HG03139 (cell line): ENCODE results near the gene PGS1.
A peak's percentile ranks its signal among the peaks of the same experiment; 100 is the strongest.
"Not testable (repeated sequence)": the region's sequence is repeated elsewhere in the genome, so short reads cannot be mapped to it uniquely, and the experiment has no call there.

Source experiments
- ATAC-seq: cut with Tn5 transposase; IDR thresholded peaks from one replicate; pipeline ENCODE4 v1.9.1; 2021; ENCODE audit not compliant: unreplicated experiment

Gene PGS1

DNA sequence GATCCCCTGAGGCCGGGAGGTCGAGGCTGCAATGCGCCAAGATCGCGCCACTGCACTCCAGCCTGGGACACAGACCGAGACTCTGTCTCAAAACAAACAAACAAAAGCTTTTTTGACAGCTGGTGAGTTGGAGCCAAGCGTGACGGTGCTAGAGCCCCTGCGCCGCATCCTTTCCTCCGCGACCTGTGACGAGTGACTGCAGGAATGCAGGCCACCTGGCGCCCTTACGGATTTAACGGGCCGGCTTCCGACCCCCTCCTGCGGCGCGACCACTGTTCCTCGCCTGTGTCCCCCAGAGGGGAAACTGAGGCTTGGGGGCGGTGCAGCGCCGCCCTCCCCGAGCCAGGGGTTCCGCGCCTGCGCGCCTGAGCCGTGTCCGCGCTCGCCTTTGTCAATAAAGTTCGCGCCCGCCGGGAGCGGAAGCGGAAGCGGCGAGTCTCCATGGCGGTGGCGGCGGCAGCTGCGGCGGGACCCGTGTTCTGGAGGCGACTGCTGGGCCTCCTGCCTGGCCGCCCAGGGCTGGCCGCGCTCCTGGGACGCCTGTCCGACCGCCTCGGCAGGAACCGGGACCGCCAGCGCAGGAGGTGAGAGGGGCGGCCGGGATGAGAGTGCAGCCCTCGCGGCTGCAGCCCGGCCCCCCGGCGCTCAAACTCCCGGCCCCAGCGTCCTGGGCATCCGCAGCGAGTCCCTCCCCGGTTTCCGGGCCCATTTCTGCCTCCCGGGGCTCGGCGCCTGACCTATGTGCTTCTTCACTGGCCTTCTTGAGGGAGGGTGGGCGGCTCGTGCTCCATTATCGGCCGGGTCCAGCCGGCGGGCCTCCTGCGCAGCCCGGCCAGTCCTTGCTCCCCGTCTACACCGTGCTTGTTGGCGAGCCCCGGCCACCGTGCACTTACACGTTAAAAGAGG is at the start of gene PGS1:
Gene PGS1, plus strand, starts transcription at position 425 of the 906 bp plus-strand sequence. Its CDS starts 17 bp downstream, at position 442.
- ATAC-seq, result peak; percentile 57

DNA sequence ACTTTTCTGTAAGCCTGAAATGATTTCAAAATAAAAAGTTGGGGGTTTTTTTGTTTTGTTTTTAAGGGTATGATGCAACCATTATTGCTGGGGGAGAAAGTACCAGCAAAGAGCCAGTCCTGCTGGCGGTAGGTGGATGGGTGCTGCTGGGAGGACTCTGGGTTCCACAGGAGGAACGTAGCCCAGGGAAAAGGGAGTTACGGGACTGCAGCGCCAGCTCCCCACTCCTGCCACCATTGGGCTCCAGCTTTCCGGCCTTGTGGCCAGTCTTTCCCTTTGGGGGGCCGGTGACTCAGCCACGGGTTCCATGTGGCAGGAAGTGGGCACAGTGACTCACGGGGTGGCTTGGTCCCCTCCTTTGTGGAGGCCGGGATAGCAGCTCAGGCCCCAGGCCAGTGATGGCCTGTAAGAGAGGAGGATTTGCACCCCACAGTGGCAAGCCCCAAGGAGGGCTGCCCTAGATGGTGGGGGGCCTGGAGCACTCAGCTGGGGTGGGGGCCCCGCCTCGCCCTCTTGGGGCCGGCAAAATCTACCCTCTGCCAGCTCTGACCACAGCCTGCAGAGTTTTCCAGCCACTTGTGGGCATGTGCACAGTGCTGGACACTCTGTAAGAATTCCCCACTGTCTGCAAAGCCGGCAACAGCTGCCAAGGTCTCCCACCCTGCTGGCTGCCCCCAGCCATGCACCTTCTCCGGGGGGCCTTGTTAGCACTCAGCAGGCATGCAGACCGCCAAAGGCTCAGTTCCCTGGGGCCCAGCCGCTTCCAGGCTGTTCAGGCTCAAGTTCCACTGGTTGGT is 49.0 kb upstream of the PGS1 start:
- ATAC-seq, result no peak

- no peak for ATAC-seq
Measured at GRCh38 chr17:78330570-78331224, 47.8 kb upstream of the PGS1 start.

DNA sequence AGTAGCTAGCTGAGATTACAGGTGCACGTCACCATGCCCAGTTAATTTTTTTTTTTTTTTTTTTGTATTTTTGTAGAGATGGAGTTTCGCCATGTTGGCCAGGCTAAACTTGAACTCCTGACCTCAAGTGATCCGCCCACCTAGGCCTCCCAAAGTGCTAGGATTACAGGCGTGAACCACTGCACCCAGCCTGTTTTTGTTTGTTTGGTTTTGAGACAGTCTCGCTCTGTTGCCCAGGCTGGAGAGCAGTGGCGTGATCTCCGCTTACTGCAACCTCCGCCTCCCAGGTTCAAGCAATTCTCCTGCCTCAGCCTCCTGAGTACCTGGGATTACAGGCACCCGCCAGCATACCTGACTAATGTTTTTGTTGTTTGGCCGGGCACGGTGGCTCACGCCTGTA is 47.1 kb upstream of the PGS1 start:
- ATAC-seq, result not testable (repeated sequence)

- ATAC-seq, result no peak
Measured at GRCh38 chr17:78332991-78333390, 45.5 kb upstream of the PGS1 start.

DNA sequence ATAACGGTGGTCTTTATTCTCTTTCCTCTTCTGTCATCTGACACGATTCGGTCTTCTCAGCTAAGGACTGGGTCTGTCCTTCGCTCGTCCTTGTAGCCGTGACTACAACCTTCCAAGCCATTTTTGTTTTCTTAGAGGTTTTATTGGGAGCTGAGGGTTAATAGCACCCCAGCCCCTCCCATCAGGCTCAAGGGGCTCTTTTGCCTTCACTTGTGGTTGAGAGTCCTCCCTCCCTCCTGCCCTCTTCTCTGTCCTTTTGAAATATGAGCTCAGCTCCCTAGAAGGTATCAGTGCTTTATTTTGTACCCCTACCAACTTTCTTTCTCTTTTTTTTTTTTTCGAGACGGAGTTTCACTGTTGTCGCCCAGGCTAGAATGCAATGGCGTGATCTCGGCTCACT is 43.2 kb upstream of the PGS1 start:
- ATAC-seq, result no peak

DNA sequence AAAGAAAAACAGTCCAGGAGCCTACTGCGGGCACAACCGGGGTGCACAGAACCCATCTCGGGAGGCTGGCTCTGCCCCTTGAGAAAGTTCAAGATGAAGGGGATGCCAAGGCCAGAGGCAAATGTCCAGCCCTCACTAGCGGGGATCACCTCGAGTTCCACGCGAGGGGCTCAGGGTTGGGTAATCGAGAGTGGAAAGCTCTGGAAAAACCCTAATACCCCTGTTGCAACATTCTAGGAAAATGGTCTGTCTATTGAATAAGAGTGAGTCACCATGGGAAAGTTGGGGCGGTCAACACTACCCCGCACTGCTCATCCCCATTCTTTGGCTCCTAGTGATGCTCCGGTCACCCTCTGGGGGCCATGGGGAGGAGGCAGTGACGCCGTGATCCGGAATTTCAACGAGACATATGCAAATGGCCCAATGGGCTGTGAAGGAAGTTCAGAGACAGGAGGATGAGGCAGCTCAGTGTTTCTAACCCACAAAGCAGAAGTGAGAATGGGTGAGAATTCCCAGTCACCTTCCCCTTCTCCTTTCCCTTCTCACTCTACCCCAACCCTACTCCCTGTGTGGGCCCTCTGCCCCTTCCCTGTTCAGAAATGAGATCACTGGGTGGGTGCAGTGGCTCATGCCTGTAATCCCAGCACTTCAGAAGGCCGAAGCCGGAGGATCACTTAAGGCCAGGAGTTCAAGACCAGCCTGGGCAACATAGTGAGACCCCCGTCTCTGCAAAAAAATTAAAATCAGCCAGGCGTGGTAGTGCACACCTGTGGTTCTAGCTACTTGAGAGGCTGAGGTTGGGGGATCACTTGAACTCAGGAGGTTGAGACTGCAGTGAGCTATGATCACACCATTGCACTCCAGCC is 41.0 kb upstream of the PGS1 start:
- ATAC-seq, result no peak

GRCh38 chr17:78338486-78339259 is 39.8 kb upstream of the PGS1 start:
- ATAC-seq, result no peak

DNA sequence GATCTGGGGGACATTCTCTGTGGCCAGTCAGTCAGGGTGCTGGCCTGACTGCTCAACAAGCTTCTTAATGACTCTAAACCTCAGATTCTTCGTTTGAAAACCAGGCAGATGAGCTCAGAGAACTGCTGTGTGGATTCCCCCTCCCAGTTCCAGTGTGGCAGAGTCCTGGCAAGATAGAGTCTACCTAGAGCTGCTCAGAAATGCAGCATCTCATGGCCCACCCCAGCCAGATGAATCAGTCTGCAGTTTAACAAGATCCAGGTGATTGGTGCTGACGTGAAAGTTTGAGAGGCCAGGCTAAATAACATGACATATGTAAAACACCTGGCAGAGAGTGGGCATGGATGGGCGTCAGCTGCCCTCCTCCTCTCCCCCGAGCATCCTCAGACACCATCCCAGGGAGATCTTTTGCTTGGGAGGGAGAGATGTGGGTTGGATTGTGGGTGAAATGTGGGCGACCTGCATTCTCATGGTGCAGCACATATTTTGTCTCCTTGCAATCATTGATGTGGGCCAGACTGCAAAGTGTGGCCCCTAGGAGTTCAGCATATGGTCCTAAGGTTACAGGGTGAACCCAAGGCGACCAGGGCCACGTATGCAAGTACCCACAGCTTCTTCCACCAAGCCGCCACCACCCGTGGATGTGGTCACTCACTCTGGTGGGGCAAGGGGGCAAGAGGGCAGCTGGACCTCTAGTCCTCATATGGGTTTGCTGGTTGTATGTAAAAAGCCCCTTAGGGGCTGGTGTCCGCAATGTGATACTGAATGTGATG is 38.1 kb upstream of the PGS1 start:
- ATAC-seq, result no peak

DNA sequence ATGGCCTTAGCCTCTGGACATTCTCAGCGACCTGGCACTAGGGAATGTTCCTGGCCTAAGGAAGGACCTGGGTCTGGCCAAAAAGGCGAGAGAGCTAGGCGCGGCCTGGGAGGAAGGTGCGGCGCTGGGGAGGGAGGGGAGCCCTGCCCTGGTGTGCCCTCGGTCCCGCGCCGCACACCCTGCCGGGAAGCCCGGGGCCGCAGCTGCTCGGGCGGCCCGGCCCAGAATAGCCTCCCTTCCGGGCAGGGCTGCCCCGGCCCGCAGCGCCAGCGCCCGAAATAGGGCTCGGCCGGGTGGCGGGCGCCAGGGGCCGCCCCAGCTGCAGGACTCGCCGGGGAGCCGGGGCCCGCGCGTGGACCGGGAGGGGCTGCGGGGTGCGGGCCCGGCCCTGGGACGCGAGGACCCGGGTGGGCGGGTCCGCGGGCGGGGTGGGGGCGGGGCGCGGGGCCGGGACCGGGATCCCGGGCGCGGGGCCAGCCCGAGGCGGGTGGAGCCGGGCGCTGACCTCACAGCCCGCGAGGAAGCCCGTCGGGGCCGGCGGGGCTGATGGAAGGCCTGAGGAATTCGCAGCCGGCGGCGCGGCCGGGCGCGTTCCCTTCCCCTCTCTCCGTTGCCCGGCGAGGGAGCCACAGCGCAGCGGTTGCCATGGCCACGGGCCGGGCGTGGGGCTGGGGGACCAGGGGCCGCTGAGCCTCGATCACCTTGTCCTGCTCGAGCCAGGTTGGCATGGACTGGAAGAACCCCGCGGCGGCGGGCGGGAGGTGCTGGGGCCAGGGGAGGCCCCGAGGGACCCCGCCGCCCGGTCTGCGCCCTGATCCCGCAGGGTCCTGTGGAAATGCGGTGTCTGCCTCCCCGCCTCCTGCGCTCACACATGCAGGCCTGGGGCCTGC is 36.6 kb upstream of the PGS1 start:
- no peak for ATAC-seq

DNA sequence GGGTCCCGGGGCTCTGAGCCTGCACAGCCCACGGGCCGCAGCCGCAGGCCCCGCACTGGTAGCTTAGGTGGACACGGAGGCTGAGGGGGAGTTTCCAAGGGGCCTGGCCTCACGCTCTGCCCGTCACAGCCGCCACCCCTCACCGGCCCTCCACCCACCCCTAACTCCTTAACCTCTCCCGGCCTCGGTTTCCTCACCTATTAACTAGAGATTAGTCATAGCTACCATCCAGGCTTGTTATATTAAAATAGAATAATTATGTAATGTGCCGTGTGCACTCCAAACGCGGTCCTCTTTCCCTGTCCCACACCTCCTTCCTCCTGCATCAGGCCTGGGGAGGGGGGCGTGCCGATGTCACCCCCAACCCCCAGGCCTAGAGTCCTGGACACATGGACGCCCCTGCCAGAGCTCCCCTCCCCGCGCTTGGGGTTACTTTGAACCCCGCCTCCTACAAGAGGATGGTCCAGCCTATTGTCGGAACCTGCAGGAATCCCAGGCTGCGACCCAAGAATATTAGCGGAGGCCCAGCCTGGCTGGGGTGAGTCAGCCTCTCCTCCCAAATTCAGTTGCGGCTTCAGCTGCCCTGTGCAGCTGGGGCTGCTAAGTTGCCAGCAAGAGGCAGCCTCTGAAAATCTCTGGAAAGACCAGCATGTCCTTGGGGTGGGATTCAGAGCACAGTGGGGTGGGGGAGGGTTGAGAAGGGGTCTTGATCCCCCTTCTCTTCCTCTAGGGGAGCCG is 35.8 kb upstream of the PGS1 start:
- ATAC-seq, result no peak

GRCh38 chr17:78343187-78343542 is 35.3 kb upstream of the PGS1 start:
- ATAC-seq, result no peak

DNA sequence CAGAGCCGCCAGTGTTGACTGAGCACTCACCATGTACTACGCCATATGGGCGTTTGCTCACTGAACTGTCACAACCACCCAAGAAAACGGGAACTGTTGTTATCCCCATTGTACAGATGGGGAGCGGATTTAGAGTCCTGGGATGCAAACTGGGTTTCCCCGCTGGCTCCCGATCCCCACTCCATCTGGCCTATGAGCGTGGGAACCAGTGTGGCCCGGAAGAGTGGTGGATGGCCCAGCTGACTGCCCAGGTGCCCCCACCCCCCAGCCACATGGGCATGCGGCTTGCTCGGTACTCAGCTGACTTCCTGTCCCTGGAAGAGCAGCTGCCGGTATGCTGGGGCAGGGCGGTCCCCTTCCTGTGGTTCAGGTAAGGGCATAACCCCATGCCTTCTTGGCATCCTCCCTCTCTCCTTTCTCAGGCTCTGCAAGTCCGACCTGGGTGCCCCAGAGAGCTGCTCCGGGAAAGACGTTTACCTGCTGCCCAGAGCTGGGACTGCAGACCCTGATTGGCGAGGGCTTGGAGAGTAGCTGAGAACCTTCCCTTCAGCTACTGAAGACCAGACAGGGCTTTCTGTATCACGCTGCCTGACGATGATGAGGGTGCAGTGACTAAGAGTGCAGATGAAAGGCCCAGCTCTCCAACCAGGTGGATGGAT is 34.8 kb upstream of the PGS1 start:
- no peak for ATAC-seq

GRCh38 chr17:78344666-78345065 is 33.8 kb upstream of the PGS1 start:
- no peak for ATAC-seq

DNA sequence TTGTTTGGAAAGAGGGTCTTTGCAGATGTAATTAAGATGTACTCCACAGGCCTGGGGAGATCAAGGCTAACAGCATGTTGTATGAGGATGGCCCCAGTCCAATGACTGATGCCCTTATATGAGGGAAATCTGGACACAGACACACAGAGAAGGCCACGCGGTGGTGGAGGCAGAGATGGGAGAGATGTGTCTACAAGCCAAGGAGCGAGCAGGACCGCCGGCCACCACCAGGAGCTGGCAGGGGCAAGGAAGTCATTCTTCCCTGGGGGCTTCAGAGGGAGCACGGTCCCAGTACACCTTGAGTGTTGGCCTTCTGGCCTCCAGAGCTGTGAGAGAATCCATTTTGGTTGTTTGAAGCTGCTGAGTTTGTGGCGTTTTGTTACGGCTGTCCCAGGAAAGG is 33.3 kb upstream of the PGS1 start:
- no peak for ATAC-seq

DNA sequence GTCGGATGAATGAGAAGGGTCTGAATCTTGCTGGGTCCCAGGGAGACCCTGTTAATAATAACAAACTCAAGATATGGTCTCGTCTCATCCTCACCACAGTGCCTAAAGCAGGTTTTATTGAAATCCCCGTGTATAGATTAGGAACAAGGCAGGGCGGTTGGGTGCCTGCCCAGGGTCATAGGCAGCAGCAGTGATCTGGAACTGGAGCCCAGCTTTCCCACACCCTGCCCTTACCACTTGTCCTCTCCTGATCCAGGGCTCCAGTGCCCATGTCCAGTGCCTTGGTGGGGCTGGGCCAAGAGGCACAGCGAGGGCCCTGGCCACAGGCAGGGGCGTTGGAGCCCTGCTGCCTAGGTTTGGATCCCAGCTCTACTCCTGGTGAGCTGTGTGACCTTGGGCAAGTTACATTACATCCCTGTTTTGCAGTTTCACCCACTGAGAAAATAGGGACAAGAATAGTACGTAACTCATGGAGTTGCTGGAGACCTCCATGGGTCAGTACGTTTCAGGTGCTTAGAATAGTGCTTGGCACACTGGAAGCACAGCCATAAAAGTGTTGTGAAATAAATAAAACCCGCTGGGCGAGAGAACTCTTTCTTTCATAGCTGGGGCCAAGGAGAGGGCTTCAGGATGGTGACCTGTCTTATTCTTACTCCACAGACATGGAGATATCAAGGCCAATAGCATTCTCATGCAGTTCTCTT is 32.5 kb upstream of the PGS1 start:
- no peak for ATAC-seq
